GM13976 (cell line): ENCODE results near the gene RSRC1.
"Not testable (repeated sequence)": the region's sequence is repeated elsewhere in the genome, so short reads cannot be mapped to it uniquely, and the experiment has no call there.

Source experiments
- DNase-seq: peaks from one replicate; pipeline ENCODE4 v3.0.0; 2012; ENCODE audit warnings: low spot score
- CTCF ChIP-seq: IDR thresholded peaks from 2 replicates; pipeline ENCODE4 v1.5.1; 2012; ENCODE audit warnings: borderline replicate concordance, mild to moderate bottlenecking; ENCODE audit not compliant: insufficient read depth; ENCODE audit errors: extremely low read depth, missing control alignments, control extremely low read depth
- in situ Hi-C: fragments of 300-500 bp; cut with MboI; formaldehyde crosslinking; loops from one replicate; pipeline ENCODE4 v1.12.0; 2022; ENCODE audit warnings: low sequenced_read_pairs, mixed read lengths, inconsistent platforms; ENCODE audit not compliant: unreplicated experiment

The RSRC1 gene

GRCh38 chr3:158491968-158492367, 382.1 kb downstream of the RSRC1 start:
- DNase-seq = no peak
- in situ Hi-C loops = no loop called here
- TF ChIP-seq CTCF = no peak

DNA sequence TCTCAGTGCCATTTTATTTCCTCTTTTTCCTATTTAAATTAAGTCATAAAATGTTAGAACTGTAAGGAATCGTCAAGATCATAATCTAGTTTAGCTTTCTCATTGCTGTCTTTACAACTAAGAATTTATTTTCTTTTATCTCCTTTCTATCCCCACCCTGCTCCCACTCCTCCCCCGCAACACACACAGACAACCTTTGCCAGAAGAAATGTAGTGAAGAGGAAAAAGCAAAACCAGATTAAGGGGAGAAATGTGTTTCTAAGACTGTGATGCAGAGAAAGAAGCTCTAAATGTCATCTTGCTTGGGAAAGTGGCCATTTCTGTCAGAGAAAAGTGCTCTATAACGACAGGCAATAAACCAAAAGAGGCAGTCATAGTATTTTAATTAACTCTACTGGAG, 382.8 kb downstream of the RSRC1 start:
- in situ Hi-C loops = no loop called here
- no peak for DNase-seq
- no peak for TF ChIP-seq CTCF

DNA sequence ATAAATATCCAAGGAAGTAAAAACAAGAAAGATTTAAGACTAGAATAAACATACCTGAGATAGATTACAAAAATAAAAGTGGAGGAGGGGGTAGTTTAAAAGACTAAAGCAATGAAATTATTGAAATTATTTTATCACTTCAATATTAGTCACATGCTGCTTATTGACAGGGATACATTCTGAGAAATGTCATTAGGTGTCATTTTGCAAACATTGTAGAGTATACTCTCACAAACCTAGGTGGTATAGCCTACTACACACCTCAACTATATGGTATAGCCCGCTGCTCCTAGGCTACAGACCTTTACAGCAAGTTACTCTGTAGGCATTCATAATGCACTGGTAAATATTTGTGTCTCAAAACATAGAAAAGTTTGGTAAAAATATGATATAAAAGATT, 384.0 kb downstream of the RSRC1 start:
- TF ChIP-seq CTCF = no peak
- no peak for DNase-seq
- in situ Hi-C loops = no loop called here

GRCh38 chr3:158494673-158495072, 384.8 kb downstream of the RSRC1 start:
- DNase-seq = no peak
- in situ Hi-C loops = no loop called here
- TF ChIP-seq CTCF = no peak

- in situ Hi-C loops, DNase-seq: not testable (repeated sequence)
Observed at GRCh38 chr3:158495398-158495902, 385.6 kb downstream of the RSRC1 start.

GRCh38 chr3:158505117-158505516, 395.2 kb downstream of the RSRC1 start:
- DNase-seq = no peak
- in situ Hi-C loops = no loop called here
- TF ChIP-seq CTCF = no peak

DNA sequence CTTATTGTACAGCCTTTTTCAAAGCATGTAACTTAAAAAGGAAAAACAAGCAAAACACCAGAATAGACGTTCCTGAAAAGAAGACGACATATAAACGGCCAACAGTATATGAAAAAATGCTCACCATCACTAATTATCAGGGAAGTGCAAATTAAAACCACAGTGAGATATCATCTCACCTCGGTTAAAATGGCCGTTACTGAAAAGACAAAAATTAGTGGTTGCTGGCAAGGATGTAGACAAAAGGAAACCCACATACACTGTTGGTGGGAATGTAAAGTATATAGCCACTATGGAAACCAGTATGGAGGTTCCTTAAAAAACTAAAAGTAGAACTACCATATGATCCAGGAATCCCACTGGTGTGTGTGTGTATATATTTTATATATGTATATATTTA, 396.6 kb downstream of the RSRC1 start:
- in situ Hi-C loops = no loop called here
- no peak for DNase-seq
- TF ChIP-seq CTCF = no peak

- no peak for DNase-seq
- no peak for TF ChIP-seq CTCF
- in situ Hi-C loops = no loop called here
Observed at GRCh38 chr3:158508481-158508880, 398.6 kb downstream of the RSRC1 start.
